ENCODE measurements around the gene UNC13A.

UNC13A gene

GRCh38 chr19:17582613-17583012 lies 105.5 kb downstream of the UNC13A start:
- TF ChIP-seq CTCF (IDR thresholded peaks at IDR 0.05; ENCODE audit: low read depth, low read length) = no peak
- H3K4me3 ChIP-seq (ENCODE audit: low read depth, low read length) = no peak overlapping the region

GRCh38 chr19:17581211-17581874 lies 106.8 kb downstream of the UNC13A start:
- TF ChIP-seq CTCF (IDR thresholded peaks at IDR 0.05; ENCODE audit: low read depth, low read length) = no peak

GRCh38 chr19:17580470-17581144 lies 107.5 kb downstream of the UNC13A start:
- no peak for TF ChIP-seq CTCF (IDR thresholded peaks at IDR 0.05; ENCODE audit: low read depth, low read length)

More at GRCh38 chr19:17581211-17581874, 106.8 kb downstream of the UNC13A start:
- no peak overlapping the region for H3K4me3 ChIP-seq (ENCODE audit: low read depth, low read length)

GRCh38 chr19:17579661-17580244 lies 108.4 kb downstream of the UNC13A start:
- no peak for TF ChIP-seq CTCF (IDR thresholded peaks at IDR 0.05; ENCODE audit: low read depth, low read length)
- no peak overlapping the region for H3K4me3 ChIP-seq (ENCODE audit: low read depth, low read length)

More at GRCh38 chr19:17580470-17581144, 107.5 kb downstream of the UNC13A start:
- no peak overlapping the region for H3K4me3 ChIP-seq (ENCODE audit: low read depth, low read length)

GRCh38 chr19:17577457-17578097 lies 110.6 kb downstream of the UNC13A start:
- no peak for TF ChIP-seq CTCF (IDR thresholded peaks at IDR 0.05; ENCODE audit: low read depth, low read length)
- no peak overlapping the region for H3K4me3 ChIP-seq (ENCODE audit: low read depth, low read length)

GRCh38 chr19:17576758-17577456 lies 111.2 kb downstream of the UNC13A start:
- H3K4me3 ChIP-seq (ENCODE audit: low read depth, low read length) = no peak overlapping the region
- no peak for TF ChIP-seq CTCF (IDR thresholded peaks at IDR 0.05; ENCODE audit: low read depth, low read length)

Measured in WI38 (cell line).